K562 (cell line): ENCODE data around the gene CPLX1. TPM values are rescaled to one million over a fixed set of nuclear protein-coding genes. Genes with fewer than 3 reads are reported as not detected.

Experiments used
- ATAC-seq: fragments of 200-7000 bp; cut with Tn5 transposase; 3 replicates; pipeline ENCODE4 v1.9.1; 2020; ENCODE audit warnings: moderate library complexity
- BruUV-seq: library from RNA; stranded (reverse); fragments of 400-500 nt; replicated peaks from 2 replicates; lab custom pipeline; 2021; lab: Mats Ljungman, UMichigan
- CTCF ChIA-PET: fragments of 300-600 bp; formaldehyde crosslinking; extraction: SDS; loops from one replicate; lab custom pipeline; 2021; ENCODE audit warnings: low intra/inter-chr PET ratio; lab: Yijun Ruan, JAX
- POLR2A ChIA-PET: fragments of 300-600, 350-650 bp; sonication (Branson Sonifier 250); formaldehyde crosslinking; extraction: SDS; loops from one replicate; lab custom pipeline; 2021; ENCODE audit warnings: antibody characterized with exemption, inconsistent platforms; lab: Yijun Ruan, JAX
- DNase-seq, 4 experiments: peaks; one replicate each; pipeline versions ENCODE4 v3.0.0 to v3.0.0-alpha.2; 2011 to 2018; ENCODE audit warnings: low spot score in 3 of 4, mixed read lengths in 3 of 4; ENCODE audit errors: extremely low read depth in 1 of 4
- FAIRE-seq: peaks from 2 replicates; lab custom pipeline; 2011; peaks lifted over from hg19 to GRCh38; lab: Jason Lieb, UNC
- H2AFZ ChIP-seq: 2 replicates; pipeline ENCODE4 v1.6.0; 2011; ENCODE audit warnings: low read depth, low read length, control low read depth, inconsistent platforms
- H3K27ac ChIP-seq: fragments of 200-600 bp; 3 replicates; pipeline ENCODE4 v1.8.0; 2011; ENCODE audit warnings: low read depth, mild to moderate bottlenecking, control low read depth, inconsistent platforms, low read length, moderate library complexity, mixed read lengths; ENCODE audit errors: extremely low read depth
- H3K27me3 ChIP-seq, 2 experiments: fragments of 300-600 bp in 1 of 2; 2 replicates in 1 of 2; 3 replicates in 1 of 2; pipeline versions ENCODE4 v1.6.0 to v1.8.0; 2011; ENCODE audit warnings: inconsistent platforms in 2 of 2, low read length in 2 of 2, mild to moderate bottlenecking in 1 of 2, mixed read lengths in 1 of 2, moderate library complexity in 1 of 2; ENCODE audit not compliant: control insufficient read depth in 2 of 2, insufficient read depth in 2 of 2
- H3K36me3 ChIP-seq: fragments of 300-600 bp; 3 replicates; pipeline ENCODE4 v1.8.0; 2011; ENCODE audit warnings: mild to moderate bottlenecking, low read length, inconsistent platforms; ENCODE audit not compliant: control insufficient read depth, insufficient read depth
- H3K4me1 ChIP-seq, 2 experiments: fragments of 200-600 bp in 1 of 2; replicated peaks in 1 of 2; 2 replicates in 1 of 2; 3 replicates in 1 of 2; pipeline versions ENCODE4 v1.5.1 to v1.8.0; 2011; ENCODE audit warnings: inconsistent platforms in 2 of 2, low read length in 2 of 2, mild to moderate bottlenecking in 1 of 2, mixed read lengths in 1 of 2, moderate library complexity in 1 of 2; ENCODE audit not compliant: control insufficient read depth in 2 of 2, insufficient read depth in 2 of 2
- H3K4me2 ChIP-seq: 2 replicates; pipeline ENCODE4 v1.6.1; 2011; ENCODE audit warnings: low read length, control low read depth, inconsistent platforms, mixed read lengths; ENCODE audit not compliant: insufficient read depth
- H3K4me3 ChIP-seq: fragments of 200-600 bp; sonication (generic), shearing (Covaris generic); 2 replicates; pipeline ENCODE4 v1.5.1; 2016; ENCODE audit warnings: control low read depth, inconsistent platforms
- H3K79me2 ChIP-seq: fragments of 200-600 bp; 3 replicates; pipeline ENCODE4 v1.8.0; 2011; ENCODE audit warnings: low read length, inconsistent platforms; ENCODE audit not compliant: control insufficient read depth, insufficient read depth
- H3K9ac ChIP-seq, 2 experiments: 2 replicates each; pipeline versions ENCODE4 v1.6.0 to v1.6.1; 2011; ENCODE audit warnings: low read depth in 2 of 2, low read length in 2 of 2, control low read depth in 1 of 2, inconsistent platforms in 1 of 2, mild to moderate bottlenecking in 1 of 2, mixed read lengths in 1 of 2; ENCODE audit not compliant: insufficient read depth in 1 of 2
- H3K9me1 ChIP-seq: one replicate; pipeline ENCODE4 v1.6.0; 2011; ENCODE audit warnings: inconsistent platforms, mild to moderate bottlenecking, low read length, moderate library complexity; ENCODE audit not compliant: control insufficient read depth, insufficient read depth
- H3K9me3 ChIP-seq: replicated peaks from 2 replicates; pipeline ENCODE4 v1.5.1; 2011; ENCODE audit warnings: low read depth, low read length, inconsistent platforms; ENCODE audit not compliant: control insufficient read depth, insufficient read depth
- H4K20me1 ChIP-seq: replicated peaks from 2 replicates; pipeline ENCODE4 v1.6.1; 2011; ENCODE audit warnings: low read length, inconsistent platforms, mixed read lengths; ENCODE audit not compliant: control insufficient read depth, insufficient read depth
- FOXK1 ChIP-seq: sonication (generic); formaldehyde crosslinking; IDR thresholded peaks from 2 replicates; pipeline ENCODE4 v1.8.0; 2022; ENCODE audit warnings: missing genetic modification reagents, mild to moderate bottlenecking, borderline replicate concordance
- MTA2 ChIP-seq: fragments of 450-650 bp; IDR thresholded peaks from 2 replicates; pipeline ENCODE4 v1.6.1; 2016; ENCODE audit warnings: low read depth
- SP2 ChIP-seq: IDR thresholded peaks from 2 replicates; pipeline ENCODE4 v1.6.1; 2011; ENCODE audit warnings: mild to moderate bottlenecking, low read depth, low read length, moderate library complexity; ENCODE audit not compliant: poor library complexity, severe bottlenecking; ENCODE audit errors: extremely low read depth
- ZNF174 ChIP-seq: fragments of 250-450 bp; sonication (Bioruptor Pico); IDR thresholded peaks from 2 replicates; pipeline ENCODE4 v1.4.0; 2020; ENCODE audit warnings: mild to moderate bottlenecking
- ZNF398 ChIP-seq: fragments of 250-450 bp; sonication (Bioruptor Pico); IDR thresholded peaks from 2 replicates; pipeline ENCODE4 v1.8.0; 2021; ENCODE audit warnings: moderate library complexity, mild to moderate bottlenecking, inconsistent platforms
- ZNF512 ChIP-seq: IDR thresholded peaks from 2 replicates; pipeline ENCODE4 v1.6.1; 2016; ENCODE audit warnings: missing genetic modification characterization, missing compliant biosample characterization
- WGBS: fragments of 100-300 bp; shearing (Covaris generic); methylation state at CpG from one replicate; pipeline ENCODE4 v1.1.6; 2016; ENCODE audit warnings: low coverage, mixed read lengths; ENCODE audit not compliant: insufficient coverage; ENCODE audit errors: missing lambda C conversion rate; 5-methylcytosine and 5-hydroxymethylcytosine counted together
- in situ Hi-C: fragments of 300-500 bp; cut with MboI; formaldehyde crosslinking; loops from 4 replicates; pipeline ENCODE4 v1.15.0; 2018; ENCODE audit warnings: inconsistent platforms, mixed read lengths
- intact Hi-C: fragments of 100-400 bp; cut with micrococcal nuclease; formaldehyde crosslinking; loops from 2 replicates; pipeline ENCODE4 v1.14.2; 2022
- polyA plus RNA-seq, 8 experiments: library from polyadenylated mRNA; depleted of rRNA in 4 of 8; stranded (reverse) in 5 of 8; unstranded in 3 of 8; fragments of >200 nt; fragmentation: Nextera tagmentation in 2 of 8; fragmentation: Illumina TruSeq in 1 of 8; extraction: Ambion mirVana in 2 of 8; extraction: Trizol in 1 of 8; gene quantifications; 2 replicates each; pipeline versions ENCODE4 v1.2.1 to v1.2.3, GENCODE V29; 2011 to 2014; ENCODE audit warnings: inconsistent platforms in 1 of 8, missing spikeins in 1 of 8
- total RNA-seq, 7 experiments: library from RNA; depleted of rRNA in 6 of 7; stranded (reverse); fragments of >200 nt in 6 of 7; fragmentation: Illumina TruSeq in 2 of 7; extraction: Trizol in 2 of 7; gene quantifications; 2 replicates each; pipeline versions ENCODE4 v1.2.1 to v1.2.3, GENCODE V29; 2011 to 2021; ENCODE audit warnings: low replicate concordance in 1 of 7

The CPLX1 gene
- total and polyA plus RNA-seq, 9 of the 15 experiments (the other 6 are each of a cell fraction or from before 2014, with no cell fraction given): 0.03 to 3.3 (median 0.17) TPM; not detected in 2

GRCh38 chr4:845233-845835 is 19.4 kb upstream of the CPLX1 start:
- BruUV-seq: no TSS peak
- Histone ChIP-seq H3K4me1 (peaks cover 0 to 26% of the 10 kb centered on the region in 2 experiments; a peak in 2 of 5 replicates), H3K4me2 (no peak overlapping the region), H2AFZ (no peak overlapping the region), H3K27ac (no peak overlapping the region), H3K9me3 (no peaks in the 10 kb centered on the region; the same call in 1 of the 2 replicates), H3K9ac (peak overlapping the region in 1 of 2 experiments; percentile 26; a peak in 1 of 4 replicates), H3K9me1 (no peaks in the 10 kb centered on the region), H3K79me2 (no peaks in the 10 kb centered on the region), H4K20me1 (no peaks in the 10 kb centered on the region), H3K4me3 (no peak overlapping the region), H3K27me3 (no peaks in the 10 kb centered on the region), H3K36me3 (peaks cover 19% of the 10 kb centered on the region; the same call in 2 of the 3 replicates)
- intact Hi-C loops: no loop called here
- TF ChIP-seq FOXK1 (CRISPR knock-in tag) (no peak), MTA2 (no peak), SP2 (no peak), ZNF512 (no peak), ZNF398 (CRISPR knock-in tag) (no peak), ZNF174 (CRISPR knock-in tag) (no peak)
- in situ Hi-C loops: no loop called here
- DNase-seq (no peak), FAIRE-seq (no peak), ATAC-seq (no peak)
- CTCF ChIA-PET: no interaction called here
- 65% methylated on average over 8 of the region's 9 CpGs for WGBS
- POLR2A ChIA-PET: interaction anchor here (0.5 to 0.7 kb wide), 2 partner anchors 14 to 85 kb away, joined by 3 to 4 read pairs; no protein-coding TSS in a partner anchor
